ENCODE measurements around the gene MED6. TPM values are rescaled to one million over a fixed set of nuclear protein-coding genes. Genes with fewer than 3 reads are reported as not detected.

The MED6 gene
- total RNA-seq, 1 experiment from 2014 or later, result 55.3 TPM

- no peak overlapping the region for H3T11ph ChIP-seq (ENCODE audit: low read length)
- H3K23ac ChIP-seq (ENCODE audit: insufficient read length, low read depth, low read length), result no peak overlapping the region
- DNase-seq, result no peak
- Mint-ChIP-seq H3K36me3 (ENCODE audit: insufficient read depth in 1 of 3, low read depth in 3 of 3) (peaks cover 23 to 70% (median 61%) of the 10 kb centered on the region in 3 experiments; a peak in 6 of 7 replicates), H3K27me3 (ENCODE audit: low read depth) (no peaks in the 10 kb centered on the region), H3K4me1 (peaks cover 5 to 6% of the 10 kb centered on the region in 2 experiments), H3K27ac (no peak overlapping the region), H3K4me3 (no peak overlapping the region), H3K9me3 (no peaks in the 10 kb centered on the region)
- peaks cover 2% of the 10 kb centered on the region for H3K23me2 ChIP-seq (ENCODE audit: insufficient read length, low read depth, low read length, poor library complexity, severe bottlenecking)
- no peaks in the 10 kb centered on the region for H3K27me3 ChIP-seq (ENCODE audit: insufficient read depth, low read length)
- H2BK20ac ChIP-seq (ENCODE audit: low read depth, low read length, poor library complexity, severe bottlenecking), result no peak overlapping the region
- H4K91ac ChIP-seq (ENCODE audit: insufficient read length, low read depth, low read length), result no peak overlapping the region
- peaks cover 14% of the 10 kb centered on the region for H3K79me1 ChIP-seq (ENCODE audit: insufficient read depth, low read depth, low read length, poor library complexity, severe bottlenecking)
- no peaks in the 10 kb centered on the region for H3K4me1 ChIP-seq (ENCODE audit: insufficient read depth, low read length)
- no peak overlapping the region for H2BK12ac ChIP-seq (ENCODE audit: insufficient read length, low read depth, low read length)
- H2BK120ac ChIP-seq (ENCODE audit: low read depth, low read length, poor library complexity, severe bottlenecking), result no peak overlapping the region
- H4K20me1 ChIP-seq (ENCODE audit: control insufficient read depth, insufficient read depth, insufficient read length), result no peaks in the 10 kb centered on the region
- H2AK5ac ChIP-seq (ENCODE audit: insufficient read length, low read length), result no peak overlapping the region
- no peak overlapping the region for H4K5ac ChIP-seq (ENCODE audit: insufficient read length, low read depth, low read length)
- WGBS (ENCODE audit: extremely low coverage, insufficient read length, low lambda C conversion rate), result no CpG with 5 or more reads among the region's 9 CpGs
- no peak overlapping the region for H2BK5ac ChIP-seq (ENCODE audit: insufficient read length, low read length)
- peaks cover 13% of the 10 kb centered on the region; the same call in 1 of the 2 replicates for H3K79me2 ChIP-seq (ENCODE audit: insufficient read depth, low read length)
- H2BK15ac ChIP-seq (ENCODE audit: low read depth, low read length), result no peak overlapping the region
- no peaks in the 10 kb centered on the region for H3K9me3 ChIP-seq (ENCODE audit: control insufficient read depth, low read depth, low read length)
- H3K4me2 ChIP-seq (ENCODE audit: insufficient read depth, insufficient read length, low read length), result no peak overlapping the region
- H4K8ac ChIP-seq (replicated peaks; ENCODE audit: insufficient read length, low read depth, low read length), result no peak overlapping the region
- H3K14ac ChIP-seq (ENCODE audit: insufficient read depth, low read length), result no peak overlapping the region
- H3K4ac ChIP-seq (ENCODE audit: low read depth, low read length), result no peak overlapping the region
- no peak overlapping the region for H2AFZ ChIP-seq (ENCODE audit: low read length)
- H3K27ac ChIP-seq (ENCODE audit: insufficient read length, low read depth, low read length), result no peak overlapping the region
- TF ChIP-seq CTCF (conservative IDR thresholded peaks at IDR 0.05), result no peak
- no peak overlapping the region for H3K56ac ChIP-seq (ENCODE audit: insufficient read length, low read depth, low read length)
- H3K9ac ChIP-seq (ENCODE audit: extremely low read depth, insufficient read length, low read length), result no peak overlapping the region
- H3K18ac ChIP-seq (ENCODE audit: insufficient read length, low read depth, low read length), result no peak overlapping the region
These were observed 6.0 kb downstream of the MED6 start for GRCh38 chr14:70594461-70594860.
